HepG2 (cell line): ENCODE data around the gene SIRT7. TPM values are rescaled to one million over a fixed set of nuclear protein-coding genes. Genes with fewer than 3 reads are reported as not detected.
A peak's percentile ranks its signal among the peaks of the same experiment; 100 is the strongest.

Experiments used
- AHDC1 ChIP-seq: sonication (generic); formaldehyde crosslinking; IDR thresholded peaks from 2 replicates; pipeline ENCODE4 v1.5.1; 2020; ENCODE audit warnings: mild to moderate bottlenecking, missing genetic modification reagents, borderline replicate concordance
- DBP ChIP-seq: sonication (generic); formaldehyde crosslinking; IDR thresholded peaks from 2 replicates; pipeline ENCODE4 v1.4.0; 2020; ENCODE audit warnings: missing genetic modification reagents; ENCODE audit errors: not compliant biosample characterization
- MZF1 ChIP-seq: sonication (generic); formaldehyde crosslinking; IDR thresholded peaks from 2 replicates; pipeline ENCODE4 v1.8.1; 2023; ENCODE audit warnings: mild to moderate bottlenecking, missing genetic modification reagents, borderline replicate concordance
- PHF8 ChIP-seq: sonication (generic); formaldehyde crosslinking; IDR thresholded peaks from 2 replicates; pipeline ENCODE4 v1.5.0; 2020; ENCODE audit warnings: missing genetic modification reagents
- RERE ChIP-seq: IDR thresholded peaks from 2 replicates; pipeline ENCODE4 v1.6.1; 2016; ENCODE audit warnings: low read depth, missing genetic modification reagents, missing compliant biosample characterization
- TBX2 ChIP-seq: sonication (generic); formaldehyde crosslinking; IDR thresholded peaks from 2 replicates; pipeline ENCODE4 v1.5.0; 2020; ENCODE audit warnings: missing genetic modification reagents, mild to moderate bottlenecking, borderline replicate concordance
- TOPORS ChIP-seq: sonication (generic); formaldehyde crosslinking; IDR thresholded peaks from 2 replicates; pipeline ENCODE4 v1.8.0; 2023; ENCODE audit warnings: mild to moderate bottlenecking, missing genetic modification reagents
- ZNF644 ChIP-seq: IDR thresholded peaks from 2 replicates; pipeline ENCODE4 v1.6.1; 2016; ENCODE audit warnings: low read depth
- ZNF777 ChIP-seq: sonication (generic); formaldehyde crosslinking; IDR thresholded peaks from 2 replicates; pipeline ENCODE4 v1.4.0; 2020; ENCODE audit warnings: missing genetic modification reagents
- polyA plus RNA-seq, 8 experiments: library from polyadenylated mRNA; depleted of rRNA in 3 of 8; stranded (reverse) in 7 of 8; unstranded in 1 of 8; fragments of >200 nt; fragmentation: Illumina TruSeq in 4 of 8; extraction: Trizol in 4 of 8; gene quantifications; 2 replicates each; pipeline versions ENCODE4 v1.2.1 to v1.2.3, GENCODE V29; 2011 to 2016; ENCODE audit warnings: low read depth in 4 of 8, missing spikeins in 1 of 8, mixed read lengths in 1 of 8; ENCODE audit not compliant: insufficient read depth in 1 of 8
- total RNA-seq, 5 experiments: library from RNA; depleted of rRNA; stranded (reverse); fragments of >200 nt; fragmentation: Illumina TruSeq; extraction: Trizol; gene quantifications; 2 replicates each; pipeline ENCODE4 v1.2.3, GENCODE V29; 2016; ENCODE audit warnings: low read depth in 1 of 5

SIRT7 gene
- total and polyA plus RNA-seq, 2 of the 13 experiments (the other 11 are each of a cell fraction or from before 2014, with no cell fraction given), result 8.3 to 24.8 TPM

GRCh38 chr17:81869221-81870130 lies 48.5 kb downstream of the SIRT7 start (continued):
- no peak for TF ChIP-seq AHDC1 (CRISPR knock-in tag)
- 0 out of 2 replicates have a peak, but pooled peaks have one; percentile 7 for TF ChIP-seq RERE
- peak; percentile 94 for TF ChIP-seq TOPORS (CRISPR knock-in tag)
- TF ChIP-seq ZNF777 (CRISPR knock-in tag), result no peak
- TF ChIP-seq TBX2, result 0 out of 2 replicates have a peak, but pooled peaks have one; percentile 21
- TF ChIP-seq MZF1, result no peak
- no peak for TF ChIP-seq DBP (CRISPR knock-in tag)
- TF ChIP-seq ZNF644, result no peak
- TF ChIP-seq PHF8 (CRISPR knock-in tag), result no peak; the same call in 1 of the 2 replicates
